HEK293T (cell line): ENCODE data around the gene NCBP1.

Source experiments
- ARNT ChIP-seq: fragments of 450-650 bp; IDR thresholded peaks from 2 replicates; pipeline ENCODE4 v1.6.1; 2017; ENCODE audit warnings: mild to moderate bottlenecking
- FOXA1 ChIP-seq: fragments of 450-650 bp; IDR thresholded peaks from 2 replicates; pipeline ENCODE4 v1.6.1; 2016; ENCODE audit warnings: mild to moderate bottlenecking
- HDGF ChIP-seq: fragments of 450-650 bp; IDR thresholded peaks from 2 replicates; pipeline ENCODE4 v1.6.1; 2017; ENCODE audit warnings: antibody characterized with exemption, borderline replicate concordance
- NFRKB ChIP-seq: fragments of 450-650 bp; IDR thresholded peaks from 2 replicates; pipeline ENCODE4 v1.6.1; 2016; ENCODE audit warnings: mild to moderate bottlenecking, moderate library complexity
- SP1 ChIP-seq: fragments of 450-650 bp; IDR thresholded peaks from 2 replicates; pipeline ENCODE4 v1.6.1; 2017
- SUZ12 ChIP-seq: fragments of 450-650 bp; IDR thresholded peaks from 2 replicates; pipeline ENCODE4 v1.6.1; 2016; ENCODE audit warnings: mild to moderate bottlenecking
- TARDBP ChIP-seq: fragments of 450-650 bp; IDR thresholded peaks from 2 replicates; pipeline ENCODE4 v1.6.1; 2016
- ZNF384 ChIP-seq: fragments of 450-650 bp; IDR thresholded peaks from 2 replicates; pipeline ENCODE4 v1.6.1; 2016

GRCh38 chr9:97591535-97591934, 42.1 kb upstream of the NCBP1 start:
- TF ChIP-seq SP1 (no peak), ARNT (no peak), SUZ12 (no peak), FOXA1 (no peak), TARDBP (no peak), ZNF384 (no peak), HDGF (no peak), NFRKB (no peak)
